A549 (cell line): ENCODE data around the gene BBLN. TPM values are rescaled to one million over a fixed set of nuclear protein-coding genes. Genes with fewer than 3 reads are reported as not detected.

Source experiments
- ATAC-seq, 2 experiments: fragments of 200-7000 bp in 1 of 2; fragments of >200 bp in 1 of 2; cut with Nextera tagmentation in 1 of 2; cut with Tn5 transposase in 1 of 2; 3 replicates each; pipeline versions ENCODE4 v1.8.0 to v1.9.1; 2018 to 2020; ENCODE audit warnings: mild to moderate bottlenecking in 1 of 2, moderate library complexity in 1 of 2
- CTCF ChIA-PET: fragments of 300-600 bp; sonication (Branson Sonifier 250); formaldehyde crosslinking; extraction: SDS; loops from one replicate; lab custom pipeline; 2021; ENCODE audit warnings: antibody characterized with exemption, inconsistent platforms; lab: Yijun Ruan, JAX
- POLR2A ChIA-PET: fragments of 350-600 bp; formaldehyde crosslinking; extraction: SDS; loops from one replicate; lab custom pipeline; 2021; ENCODE audit warnings: antibody characterized with exemption, inconsistent platforms; lab: Yijun Ruan, JAX
- DNase-seq, 2 experiments: peaks; one replicate each; pipeline versions ENCODE4 v3.0.0 to v3.0.0-alpha.2; 2011 to 2016; ENCODE audit warnings: low read depth in 1 of 2, low spot score in 1 of 2
- FAIRE-seq: peaks from 2 replicates; lab custom pipeline; 2011; peaks lifted over from hg19 to GRCh38; lab: Jason Lieb, UNC
- H3K27ac ChIP-seq, 2 experiments: fragments of >200 bp; sonication (Bioruptor Twin); formaldehyde crosslinking; 3 replicates each; pipeline ENCODE4 v1.5.1; 2016 to 2017
- H3K4me1 ChIP-seq: fragments of >200 bp; sonication (Bioruptor Twin); formaldehyde crosslinking; 3 replicates; pipeline ENCODE4 v1.6.1; 2016
- H3K4me2 ChIP-seq: fragments of >200 bp; sonication (Bioruptor Twin); formaldehyde crosslinking; 3 replicates; pipeline ENCODE4 v1.6.1; 2016
- H3K4me3 ChIP-seq: fragments of >200 bp; sonication (Bioruptor Twin); formaldehyde crosslinking; 3 replicates; pipeline ENCODE4 v1.5.1; 2016
- H3K9me3 ChIP-seq: fragments of >200 bp; sonication (Bioruptor Twin); formaldehyde crosslinking; 3 replicates; pipeline ENCODE4 v1.6.1; 2016
- BHLHE40 ChIP-seq: IDR thresholded peaks from 2 replicates; pipeline ENCODE4 v1.6.1; 2012; ENCODE audit warnings: low read depth, low read length, inconsistent platforms
- CBX2 ChIP-seq: fragments of 200-600 bp; sonication (generic); IDR thresholded peaks from 2 replicates; pipeline ENCODE4 v1.6.1; 2016; ENCODE audit warnings: low read depth, mild to moderate bottlenecking, borderline replicate concordance
- CBX8 ChIP-seq: fragments of 200-600 bp; sonication (generic); IDR thresholded peaks from 2 replicates; pipeline ENCODE4 v1.6.1; 2016
- CEBPB ChIP-seq, 2 experiments: fragments of >200 bp in 1 of 2; sonication (Bioruptor Twin) in 1 of 2; formaldehyde crosslinking in 1 of 2; IDR thresholded peaks; 2 replicates each; pipeline ENCODE4 v1.6.1; 2012 to 2016
- CTCF ChIP-seq: fragments of >200 bp; sonication (Bioruptor Twin); formaldehyde crosslinking; IDR thresholded peaks from 3 replicates; pipeline ENCODE4 v1.5.1; 2016
- E2F6 ChIP-seq: IDR thresholded peaks from 2 replicates; pipeline ENCODE4 v1.6.1; 2012; ENCODE audit warnings: low read depth, borderline replicate concordance
- EHF ChIP-seq: fragments of 250-450 bp; sonication (Bioruptor Pico); IDR thresholded peaks from 2 replicates; pipeline ENCODE4 v1.5.0; 2020; ENCODE audit warnings: mild to moderate bottlenecking
- HES2 ChIP-seq: fragments of >200 bp; sonication (Bioruptor Twin); formaldehyde crosslinking; IDR thresholded peaks from 2 replicates; pipeline ENCODE4 v1.6.1; 2016
- HMGXB4 ChIP-seq: fragments of 250-450 bp; sonication (Bioruptor Pico); IDR thresholded peaks from 2 replicates; pipeline ENCODE4 v1.5.0; 2021; ENCODE audit warnings: mild to moderate bottlenecking, moderate library complexity, borderline replicate concordance
- HOXB13 ChIP-seq: fragments of 250-450 bp; sonication (Bioruptor Pico); IDR thresholded peaks from 2 replicates; pipeline ENCODE4 v1.5.0; 2020; ENCODE audit warnings: low read depth, mild to moderate bottlenecking, moderate library complexity
- JUN ChIP-seq, 2 experiments: fragments of >200 bp; sonication (Bioruptor Twin); formaldehyde crosslinking; IDR thresholded peaks; 2 replicates in 1 of 2; 3 replicates in 1 of 2; pipeline ENCODE4 v1.6.1; 2016 to 2017
- MAZ ChIP-seq: fragments of 150-350 bp; IDR thresholded peaks from 2 replicates; pipeline ENCODE4 v1.6.1; 2014; ENCODE audit warnings: antibody characterized with exemption, low read depth, low read length, borderline replicate concordance
- NFE2L2 ChIP-seq: fragments of 150-350 bp; conservative IDR thresholded peaks from 2 replicates; pipeline ENCODE4 v1.6.1; 2014; ENCODE audit warnings: low read length
- PHF8 ChIP-seq: fragments of 200-600 bp; sonication (generic); IDR thresholded peaks from 2 replicates; pipeline ENCODE4 v1.6.1; 2016; ENCODE audit warnings: low read depth, mild to moderate bottlenecking, antibody characterized with exemption, moderate library complexity, borderline replicate concordance
- RAD21 ChIP-seq, 2 experiments: fragments of >200 bp in 1 of 2; sonication (Bioruptor Twin) in 1 of 2; formaldehyde crosslinking in 1 of 2; IDR thresholded peaks in 1 of 2; conservative IDR thresholded peaks in 1 of 2; 2 replicates in 1 of 2; 3 replicates in 1 of 2; pipeline ENCODE4 v1.6.1; 2012 to 2018; ENCODE audit warnings: inconsistent platforms in 1 of 2
- RNF2 ChIP-seq: fragments of 200-600 bp; sonication (generic); IDR thresholded peaks from 2 replicates; pipeline ENCODE4 v1.6.1; 2016; ENCODE audit warnings: low read depth, mild to moderate bottlenecking, antibody characterized with exemption, moderate library complexity, borderline replicate concordance
- TFCP2L1 ChIP-seq: fragments of 250-450 bp; sonication (Bioruptor Pico); IDR thresholded peaks from 2 replicates; pipeline ENCODE4 v1.5.0; 2021; ENCODE audit warnings: mild to moderate bottlenecking
- USF2 ChIP-seq: fragments of 450-650 bp; IDR thresholded peaks from 2 replicates; pipeline ENCODE4 v1.6.1; 2014; ENCODE audit warnings: antibody characterized with exemption
- ZC3H11A ChIP-seq: fragments of 450-650 bp; IDR thresholded peaks from 2 replicates; pipeline ENCODE4 v1.6.1; 2014; ENCODE audit warnings: antibody characterized with exemption, mild to moderate bottlenecking
- ZFP36 ChIP-seq: fragments of 450-650 bp; IDR thresholded peaks from 2 replicates; pipeline ENCODE4 v1.6.1; 2014; ENCODE audit warnings: borderline replicate concordance; ENCODE audit not compliant: partially characterized antibody
- WGBS: methylation state at CpG from one replicate; pipeline ENCODE4 v1.1.6; 2017; ENCODE audit errors: missing lambda C conversion rate; 5-methylcytosine and 5-hydroxymethylcytosine counted together
- polyA plus RNA-seq, 4 experiments: library from polyadenylated mRNA; depleted of rRNA in 3 of 4; stranded (reverse); fragments of >200 nt; fragmentation: RNase III in 1 of 4; extraction: RNeasy Plus Mini Kit Qiagen cat#74134 plus additional on column Dnase treatment in 1 of 4; gene quantifications; 2 replicates in 3 of 4; 3 replicates in 1 of 4; pipeline ENCODE4 v1.2.3, GENCODE V29; 2011 to 2017

BBLN gene
- polyA plus RNA-seq, 2 of the 4 experiments (the other 2 are of a cell fraction) = 23.8 to 28.1 TPM

GRCh38 chr9:128124873-128125579 lies 35.0 kb upstream of the BBLN start:
- no peak for FAIRE-seq
- TF ChIP-seq ZFP36 (peak; percentile 74), CTCF (peak; percentile 69), RAD21 (conservative IDR thresholded peaks at IDR 0.05 in 1 of 2, IDR thresholded peaks at IDR 0.05 in 1 of 2) (peak; percentile 49 to 54), RNF2 (no peak)
- TF ChIP-seq, all 56 proteins: peak for 3
- ATAC-seq = peak in 1 of 2 experiments; percentile 41; a peak in 3 of 6 replicates
- POLR2A ChIA-PET = interaction anchor here (2.2 kb wide), 1 partner anchor 35 kb away, joined by 7 read pairs; the partner anchor contains the start of gene BBLN
- Histone ChIP-seq H3K4me1 (peaks cover 26% of the 10 kb centered on the region), H3K4me2 (peak overlapping the region; percentile 97), H3K4me3 (no peak overlapping the region), H3K9me3 (no peaks in the 10 kb centered on the region), H3K27ac (peak overlapping the region in 1 of 2 experiments; percentile 99; a peak in 1 of 6 replicates)
- peak; percentile 33 to 80 for DNase-seq
- CTCF ChIA-PET = interaction anchor here (0.6 to 10.9 kb wide), 31 partner anchors 9 to 746 kb away, joined by 3 to 181 read pairs (median 4); partner anchors contain the start of gene CIZ1
- WGBS = 74% methylated on average over 15 of the region's 16 CpGs

- H3K4me3 ChIP-seq = peak overlapping the region; percentile 87
- DNase-seq = no peak
- no peaks in the 10 kb centered on the region for H3K9me3 ChIP-seq
- H3K27ac ChIP-seq = peak overlapping the region in 1 of 2 experiments; percentile 99; a peak in 3 of 6 replicates
- peaks cover 26% of the 10 kb centered on the region for H3K4me1 ChIP-seq
- 59% methylated on average over 8 of the region's 10 CpGs for WGBS
- ATAC-seq = no peak
- FAIRE-seq = no peak
- TF ChIP-seq HOXB13 (CRISPR knock-in tag) (no peak), ZFP36 (no peak), CBX8 (no peak), TFCP2L1 (no peak), HES2 (no peak), USF2 (no peak)
- CTCF ChIA-PET = interaction anchor here (0.6 to 10.9 kb wide), 21 partner anchors 11 to 183 kb away, joined by 3 to 181 read pairs (median 7); partner anchors contain the start of gene CIZ1
- peak overlapping the region; percentile 97 for H3K4me2 ChIP-seq
- POLR2A ChIA-PET = interaction anchor here (2.2 kb wide), 1 partner anchor 34 kb away, joined by 7 read pairs; the partner anchor contains the start of gene BBLN
Observed at GRCh38 chr9:128125580-128126354, 34.3 kb upstream of the BBLN start.

- CTCF ChIA-PET = interaction anchor here (0.6 to 10.9 kb wide), 3 partner anchors 15 to 123 kb away, joined by 3 to 181 read pairs (median 3); no protein-coding TSS in a partner anchor
- DNase-seq = peak; percentile 64 to 88
- no peak for TF ChIP-seq HMGXB4
- TF ChIP-seq E2F6 = 0 out of 2 replicates have a peak, but pooled peaks have one; percentile 16
- no peak for TF ChIP-seq CBX2
- TF ChIP-seq ZC3H11A = no peak
- TF ChIP-seq NFE2L2 = no peak
- TF ChIP-seq MAZ = no peak
- TF ChIP-seq EHF (CRISPR knock-in tag) = no peak
- TF ChIP-seq JUN (IDR thresholded peaks at IDR 0.05) = peak in 1 of 2 experiments; percentile 25; a peak in 1 of 5 replicates
- no peak for TF ChIP-seq HES2
- no peak for TF ChIP-seq CEBPB (IDR thresholded peaks at IDR 0.05)
- no peak for TF ChIP-seq USF2
- 0 out of 2 replicates have a peak, but pooled peaks have one; percentile 28 for TF ChIP-seq BHLHE40
- TF ChIP-seq PHF8 = peak; percentile 35; the same call in 1 of the 2 replicates
- no peak for TF ChIP-seq RNF2
Observed at GRCh38 chr9:128127568-128127989, 32.5 kb upstream of the BBLN start, which contains the start of gene PTGES2. PTGES2 (minus strand) TSS chr9:128127729; CDS start chr9:128127717, 12 bp downstream.

More at GRCh38 chr9:128127568-128127989, 32.5 kb upstream of the BBLN start, which contains the start of gene PTGES2:
- Histone ChIP-seq H3K4me3 (peak within 1 kb of the TSS; percentile 87), H3K27ac (peak within 1 kb of the TSS; percentile 92 to 99), H3K4me1 (peaks cover 29% of the 10 kb centered on the region), H3K9me3 (no peaks in the 10 kb centered on the region), H3K4me2 (peak within 1 kb of the TSS; percentile 97)
- POLR2A ChIA-PET = interaction anchor here (1.1 kb wide), 2 partner anchors 14 to 33 kb away, joined by 3 to 5 read pairs; no protein-coding TSS in a partner anchor
- FAIRE-seq (no peak), ATAC-seq (peak; percentile 76 to 84)
- WGBS = 5% methylated on average over 26 of the region's 56 CpGs
